ENCODE measurements around the gene MPEG1. TPM values are rescaled to one million over a fixed set of nuclear protein-coding genes. Genes with fewer than 3 reads are reported as not detected.

The MPEG1 gene
- polyA plus RNA-seq, 2 donors, result 0.61 to 1.3 TPM

- Histone ChIP-seq H3K4me3 (ENCODE audit: low read depth in 1 of 2, low read length in 2 of 2) (no peak overlapping the region), H3K36me3 (ENCODE audit: control insufficient read depth in 2 of 2, insufficient read depth in 2 of 2, low read length in 1 of 2) (peaks cover 11 to 12% of the 10 kb centered on the region in 2 donors), H3K4me1 (ENCODE audit: control insufficient read depth in 2 of 2, insufficient read depth in 2 of 2, low read length in 1 of 2) (peaks cover 0 to 3% of the 10 kb centered on the region in 2 donors), H3K9me3 (ENCODE audit: control insufficient read depth in 2 of 2, insufficient read depth in 1 of 2, low read depth in 1 of 2, low read length in 1 of 2) (no peaks in the 10 kb centered on the region), H3K27ac (ENCODE audit: low read depth in 2 of 2, low read length in 1 of 2) (no peak overlapping the region), H3K27me3 (ENCODE audit: control insufficient read depth in 1 of 2, insufficient read depth in 2 of 2, low read length in 2 of 2) (no peaks in the 10 kb centered on the region)
- WGBS, 2 donors, result 82 to 83% methylated on average over 7 of the region's 7 CpGs
Observed at GRCh38 chr11:59205648-59206047, 7.1 kb downstream of the MPEG1 start.

GRCh38 chr11:59204746-59205145, 8.0 kb downstream of the MPEG1 start:
- Histone ChIP-seq H3K4me3 (ENCODE audit: low read depth in 1 of 2, low read length in 2 of 2) (no peak overlapping the region), H3K36me3 (ENCODE audit: control insufficient read depth in 2 of 2, insufficient read depth in 2 of 2, low read length in 1 of 2) (peaks cover 11 to 12% of the 10 kb centered on the region in 2 donors), H3K27me3 (ENCODE audit: control insufficient read depth in 1 of 2, insufficient read depth in 2 of 2, low read length in 2 of 2) (no peaks in the 10 kb centered on the region), H3K9me3 (ENCODE audit: control insufficient read depth in 2 of 2, insufficient read depth in 1 of 2, low read depth in 1 of 2, low read length in 1 of 2) (no peaks in the 10 kb centered on the region), H3K4me1 (ENCODE audit: control insufficient read depth in 2 of 2, insufficient read depth in 2 of 2, low read length in 1 of 2) (peaks cover 0 to 3% of the 10 kb centered on the region in 2 donors), H3K27ac (ENCODE audit: low read depth in 2 of 2, low read length in 1 of 2) (no peak overlapping the region)
- 93 to 96% methylated on average over 3 of the region's 3 CpGs for WGBS, 2 donors

- peaks cover 0 to 3% of the 10 kb centered on the region in 2 donors for H3K4me1 ChIP-seq (ENCODE audit: control insufficient read depth in 2 of 2, insufficient read depth in 2 of 2, low read length in 1 of 2)
- H3K4me3 ChIP-seq (ENCODE audit: low read depth in 1 of 2, low read length in 2 of 2), result no peak overlapping the region
- no peaks in the 10 kb centered on the region for H3K27me3 ChIP-seq (ENCODE audit: control insufficient read depth in 1 of 2, insufficient read depth in 2 of 2, low read length in 2 of 2)
- WGBS, 2 donors, result 79 to 86% methylated on average over 3 of the region's 3 CpGs
- H3K9me3 ChIP-seq (ENCODE audit: control insufficient read depth in 2 of 2, insufficient read depth in 1 of 2, low read depth in 1 of 2, low read length in 1 of 2), result no peaks in the 10 kb centered on the region
- no peak overlapping the region for H3K27ac ChIP-seq (ENCODE audit: low read depth in 2 of 2, low read length in 1 of 2)
- peaks cover 12 to 14% of the 10 kb centered on the region in 2 donors for H3K36me3 ChIP-seq (ENCODE audit: control insufficient read depth in 2 of 2, insufficient read depth in 2 of 2, low read length in 1 of 2)
Observed at GRCh38 chr11:59201353-59201752, 11.4 kb downstream of the MPEG1 start.

GRCh38 chr11:59200423-59200746, 12.3 kb downstream of the MPEG1 start:
- 47 to 64% methylated on average over 4 of the region's 4 CpGs for WGBS, 2 donors
- H3K4me3 ChIP-seq (ENCODE audit: low read depth in 1 of 2, low read length in 2 of 2), result no peak overlapping the region
- peaks cover 12 to 14% of the 10 kb centered on the region in 2 donors for H3K36me3 ChIP-seq (ENCODE audit: control insufficient read depth in 2 of 2, insufficient read depth in 2 of 2, low read length in 1 of 2)
- no peak overlapping the region for H3K27ac ChIP-seq (ENCODE audit: low read depth in 2 of 2, low read length in 1 of 2)
- H3K4me1 ChIP-seq (ENCODE audit: control insufficient read depth in 2 of 2, insufficient read depth in 2 of 2, low read length in 1 of 2), result no peaks in the 10 kb centered on the region
- H3K9me3 ChIP-seq (ENCODE audit: control insufficient read depth in 2 of 2, insufficient read depth in 1 of 2, low read depth in 1 of 2, low read length in 1 of 2), result no peaks in the 10 kb centered on the region
- no peaks in the 10 kb centered on the region for H3K27me3 ChIP-seq (ENCODE audit: control insufficient read depth in 1 of 2, insufficient read depth in 2 of 2, low read length in 2 of 2)

- peaks cover 6 to 9% of the 10 kb centered on the region in 2 donors for H3K36me3 ChIP-seq (ENCODE audit: control insufficient read depth in 2 of 2, insufficient read depth in 2 of 2, low read length in 1 of 2)
- H3K27me3 ChIP-seq (ENCODE audit: control insufficient read depth in 1 of 2, insufficient read depth in 2 of 2, low read length in 2 of 2), result no peaks in the 10 kb centered on the region
- WGBS, 2 donors, result 70 to 72% methylated on average over 14 of the region's 14 CpGs
Observed at GRCh38 chr11:59199546-59200422, 12.9 kb downstream of the MPEG1 start.

GRCh38 chr11:59198726-59199125, 14.0 kb downstream of the MPEG1 start:
- 94 to 98% methylated on average over 2 of the region's 2 CpGs for WGBS, 2 donors
- Histone ChIP-seq H3K9me3 (ENCODE audit: control insufficient read depth in 2 of 2, insufficient read depth in 1 of 2, low read depth in 1 of 2, low read length in 1 of 2) (no peaks in the 10 kb centered on the region), H3K27me3 (ENCODE audit: control insufficient read depth in 1 of 2, insufficient read depth in 2 of 2, low read length in 2 of 2) (no peaks in the 10 kb centered on the region), H3K4me3 (ENCODE audit: low read depth in 1 of 2, low read length in 2 of 2) (no peak overlapping the region), H3K36me3 (ENCODE audit: control insufficient read depth in 2 of 2, insufficient read depth in 2 of 2, low read length in 1 of 2) (peaks cover 0 to 11% of the 10 kb centered on the region in 2 donors), H3K4me1 (ENCODE audit: control insufficient read depth in 2 of 2, insufficient read depth in 2 of 2, low read length in 1 of 2) (no peaks in the 10 kb centered on the region), H3K27ac (ENCODE audit: low read depth in 2 of 2, low read length in 1 of 2) (no peak overlapping the region)

More at GRCh38 chr11:59199546-59200422, 12.9 kb downstream of the MPEG1 start:
- Histone ChIP-seq H3K4me3 (ENCODE audit: low read depth in 1 of 2, low read length in 2 of 2) (no peak overlapping the region), H3K4me1 (ENCODE audit: control insufficient read depth in 2 of 2, insufficient read depth in 2 of 2, low read length in 1 of 2) (no peaks in the 10 kb centered on the region), H3K27ac (ENCODE audit: low read depth in 2 of 2, low read length in 1 of 2) (no peak overlapping the region), H3K9me3 (ENCODE audit: control insufficient read depth in 2 of 2, insufficient read depth in 1 of 2, low read depth in 1 of 2, low read length in 1 of 2) (no peaks in the 10 kb centered on the region)

- WGBS, 2 donors, result 27 to 31% methylated on average over 9 of the region's 9 CpGs
- H3K4me3 ChIP-seq (ENCODE audit: low read depth in 1 of 2, low read length in 2 of 2), result no peak overlapping the region
- H3K36me3 ChIP-seq (ENCODE audit: control insufficient read depth in 2 of 2, insufficient read depth in 2 of 2, low read length in 1 of 2), result peaks cover 0 to 13% of the 10 kb centered on the region in 2 donors
- H3K27me3 ChIP-seq (ENCODE audit: control insufficient read depth in 1 of 2, insufficient read depth in 2 of 2, low read length in 2 of 2), result no peaks in the 10 kb centered on the region
- no peaks in the 10 kb centered on the region for H3K4me1 ChIP-seq (ENCODE audit: control insufficient read depth in 2 of 2, insufficient read depth in 2 of 2, low read length in 1 of 2)
- no peak overlapping the region for H3K27ac ChIP-seq (ENCODE audit: low read depth in 2 of 2, low read length in 1 of 2)
- H3K9me3 ChIP-seq (ENCODE audit: control insufficient read depth in 2 of 2, insufficient read depth in 1 of 2, low read depth in 1 of 2, low read length in 1 of 2), result no peaks in the 10 kb centered on the region
Observed at GRCh38 chr11:59197991-59198390, 14.7 kb downstream of the MPEG1 start.

GRCh38 chr11:59196777-59197176, 15.9 kb downstream of the MPEG1 start:
- no peak overlapping the region for H3K27ac ChIP-seq (ENCODE audit: low read depth in 2 of 2, low read length in 1 of 2)
- no peaks in the 10 kb centered on the region for H3K4me1 ChIP-seq (ENCODE audit: control insufficient read depth in 2 of 2, insufficient read depth in 2 of 2, low read length in 1 of 2)
- no peak overlapping the region for H3K4me3 ChIP-seq (ENCODE audit: low read depth in 1 of 2, low read length in 2 of 2)
- 87 to 88% methylated on average over 2 of the region's 2 CpGs for WGBS, 2 donors
- no peaks in the 10 kb centered on the region for H3K27me3 ChIP-seq (ENCODE audit: control insufficient read depth in 1 of 2, insufficient read depth in 2 of 2, low read length in 2 of 2)
- H3K9me3 ChIP-seq (ENCODE audit: control insufficient read depth in 2 of 2, insufficient read depth in 1 of 2, low read depth in 1 of 2, low read length in 1 of 2), result no peaks in the 10 kb centered on the region
- peaks cover 0 to 15% of the 10 kb centered on the region in 2 donors for H3K36me3 ChIP-seq (ENCODE audit: control insufficient read depth in 2 of 2, insufficient read depth in 2 of 2, low read length in 1 of 2)

GRCh38 chr11:59195586-59195985, 17.1 kb downstream of the MPEG1 start:
- H3K4me3 ChIP-seq (ENCODE audit: low read depth in 1 of 2, low read length in 2 of 2), result no peak overlapping the region
- no peak overlapping the region for H3K27ac ChIP-seq (ENCODE audit: low read depth in 2 of 2, low read length in 1 of 2)
- H3K4me1 ChIP-seq (ENCODE audit: control insufficient read depth in 2 of 2, insufficient read depth in 2 of 2, low read length in 1 of 2), result no peaks in the 10 kb centered on the region
- H3K27me3 ChIP-seq (ENCODE audit: control insufficient read depth in 1 of 2, insufficient read depth in 2 of 2, low read length in 2 of 2), result no peaks in the 10 kb centered on the region
- no peaks in the 10 kb centered on the region for H3K9me3 ChIP-seq (ENCODE audit: control insufficient read depth in 2 of 2, insufficient read depth in 1 of 2, low read depth in 1 of 2, low read length in 1 of 2)
- WGBS, 2 donors, result 74 to 76% methylated on average over 4 of the region's 4 CpGs
- H3K36me3 ChIP-seq (ENCODE audit: control insufficient read depth in 2 of 2, insufficient read depth in 2 of 2, low read length in 1 of 2), result peaks cover 0 to 18% of the 10 kb centered on the region in 2 donors
